Thyroid gland (tissue), 4 donors: ENCODE data around the gene DOP1A.

Experiments
- CTCF ChIP-seq, 6 experiments: fragments of 200-600 bp in 3 of 6; fragments of 450-650 bp in 3 of 6; sonication (generic) in 3 of 6; IDR thresholded peaks; one replicate each; pipeline ENCODE4 v1.5.1; 2016 to 2019; ENCODE audit warnings: antibody characterized with exemption in 6 of 6, mild to moderate bottlenecking in 2 of 6, inconsistent platforms in 1 of 6, moderate library complexity in 1 of 6
- POLR2A ChIP-seq, 2 donors: fragments of 450-650 bp; IDR thresholded peaks; one replicate each; pipeline ENCODE4 v1.6.1; 2017; ENCODE audit warnings: antibody characterized with exemption in 2 of 2, mild to moderate bottlenecking in 2 of 2, moderate library complexity in 1 of 2

GRCh38 chr6:83042467-83043053, 24.9 kb upstream of the DOP1A start:
- TF ChIP-seq CTCF (IDR thresholded peaks at IDR 0.05) (no peak), POLR2A (IDR thresholded peaks at IDR 0.05) (no peak)
